Measurements from ENCODE around the gene TMEM184A. TPM values are rescaled to one million over a fixed set of nuclear protein-coding genes. Genes with fewer than 3 reads are reported as not detected.
"Not testable (repeated sequence)": the region's sequence is repeated elsewhere in the genome, so short reads cannot be mapped to it uniquely, and the experiment has no call there.

The TMEM184A gene
- total RNA-seq, 4 donors from 2014 or later = 0.29 to 2.8 (median 0.64) TPM; not detected in 1

DNA sequence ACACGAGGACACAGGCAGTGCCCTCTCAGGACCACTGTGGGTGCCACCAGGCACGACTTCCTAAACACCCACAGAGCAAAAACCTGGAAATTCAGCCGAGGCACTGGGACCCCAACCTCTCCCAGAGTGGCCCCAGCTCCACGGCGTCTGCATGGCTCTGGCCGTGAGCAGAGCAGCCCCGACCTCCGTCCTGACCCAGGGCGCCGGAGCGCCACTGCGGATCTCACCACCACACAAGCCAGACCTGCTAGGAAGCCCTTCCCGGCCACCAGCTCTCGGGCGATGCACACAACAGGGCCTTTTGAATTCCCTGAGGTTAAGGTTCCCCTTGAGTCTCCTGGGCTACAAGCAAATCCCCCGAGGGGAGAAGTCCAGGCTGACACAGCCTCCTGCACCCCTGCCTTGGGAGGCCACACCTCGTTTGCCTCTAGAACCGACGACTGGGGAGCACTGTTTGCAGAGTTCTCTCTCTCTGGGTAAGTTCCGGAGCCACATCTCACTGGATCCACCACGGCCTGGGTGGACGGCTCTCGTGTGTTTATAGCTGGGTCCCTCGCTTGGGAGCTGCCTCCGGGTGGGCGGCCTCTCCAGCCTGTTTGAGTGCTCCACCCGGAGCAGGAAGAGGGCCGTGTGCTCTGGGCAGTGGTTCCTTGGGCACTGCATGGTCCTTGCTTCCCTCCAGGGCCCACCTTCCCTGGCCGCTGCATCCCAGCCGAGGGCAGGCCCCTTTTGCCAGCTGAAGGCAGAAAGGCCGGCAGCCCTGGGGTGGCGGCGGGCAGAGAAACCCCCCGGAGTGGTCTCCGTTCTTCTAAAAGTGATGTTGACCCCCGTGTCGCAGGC lies 29.4 kb upstream of the TMEM184A start:
- no peak overlapping the region for H3K27ac ChIP-seq
- H3K4me1 ChIP-seq = no peaks in the 10 kb centered on the region
- no peaks in the 10 kb centered on the region for H3K36me3 ChIP-seq
- H3K9me3 ChIP-seq = peaks cover 0 to 3% of the 10 kb centered on the region in 2 donors
- H3K27me3 ChIP-seq = no peaks in the 10 kb centered on the region
- intact Hi-C loops (cut with DNase I; ENCODE audit: low total_unique reads) = no loop called here
- DNase-seq = no peak
- no peak overlapping the region for H3K4me3 ChIP-seq
- TF ChIP-seq, protein P1, sequence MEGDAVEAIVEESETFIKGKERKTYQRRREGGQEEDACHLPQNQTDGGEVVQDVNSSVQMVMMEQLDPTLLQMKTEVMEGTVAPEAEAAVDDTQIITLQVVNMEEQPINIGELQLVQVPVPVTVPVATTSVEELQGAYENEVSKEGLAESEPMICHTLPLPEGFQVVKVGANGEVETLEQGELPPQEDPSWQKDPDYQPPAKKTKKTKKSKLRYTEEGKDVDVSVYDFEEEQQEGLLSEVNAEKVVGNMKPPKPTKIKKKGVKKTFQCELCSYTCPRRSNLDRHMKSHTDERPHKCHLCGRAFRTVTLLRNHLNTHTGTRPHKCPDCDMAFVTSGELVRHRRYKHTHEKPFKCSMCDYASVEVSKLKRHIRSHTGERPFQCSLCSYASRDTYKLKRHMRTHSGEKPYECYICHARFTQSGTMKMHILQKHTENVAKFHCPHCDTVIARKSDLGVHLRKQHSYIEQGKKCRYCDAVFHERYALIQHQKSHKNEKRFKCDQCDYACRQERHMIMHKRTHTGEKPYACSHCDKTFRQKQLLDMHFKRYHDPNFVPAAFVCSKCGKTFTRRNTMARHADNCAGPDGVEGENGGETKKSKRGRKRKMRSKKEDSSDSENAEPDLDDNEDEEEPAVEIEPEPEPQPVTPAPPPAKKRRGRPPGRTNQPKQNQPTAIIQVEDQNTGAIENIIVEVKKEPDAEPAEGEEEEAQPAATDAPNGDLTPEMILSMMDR (IDR thresholded peaks at IDR 0.05) = no peak
- TF ChIP-seq POLR2A (IDR thresholded peaks at IDR 0.05) = no peak

DNA sequence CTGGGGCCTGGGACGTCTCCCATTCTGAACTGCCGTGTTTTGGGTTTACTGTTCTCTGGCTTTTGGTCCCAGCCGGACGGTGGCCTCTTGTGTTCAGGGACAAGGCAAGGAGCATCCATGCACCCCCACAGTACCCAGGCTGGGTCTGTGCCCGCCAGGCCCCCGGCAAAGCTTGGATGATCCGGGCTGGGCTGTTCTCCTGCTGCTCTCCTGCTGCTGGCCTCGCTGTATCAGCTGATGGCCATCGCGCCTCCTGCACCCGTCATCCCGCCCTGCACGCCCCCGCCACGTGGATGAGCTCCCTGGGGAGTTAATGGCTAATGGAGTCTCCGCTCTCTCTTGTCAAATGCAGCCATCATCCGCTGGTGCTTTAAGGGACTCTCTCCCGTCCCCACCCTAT lies 28.7 kb upstream of the TMEM184A start:
- Histone ChIP-seq H3K9me3 (peaks cover 0 to 3% of the 10 kb centered on the region in 2 donors), H3K27ac (no peak overlapping the region), H3K4me3 (no peak overlapping the region), H3K36me3 (no peaks in the 10 kb centered on the region), H3K27me3 (no peaks in the 10 kb centered on the region), H3K4me1 (no peaks in the 10 kb centered on the region)
- no peak for TF ChIP-seq POLR2A (IDR thresholded peaks at IDR 0.05)
- TF ChIP-seq, protein P1 (IDR thresholded peaks at IDR 0.05) = no peak
- intact Hi-C loops (cut with DNase I; ENCODE audit: low total_unique reads) = no loop called here
- DNase-seq = no peak

DNA sequence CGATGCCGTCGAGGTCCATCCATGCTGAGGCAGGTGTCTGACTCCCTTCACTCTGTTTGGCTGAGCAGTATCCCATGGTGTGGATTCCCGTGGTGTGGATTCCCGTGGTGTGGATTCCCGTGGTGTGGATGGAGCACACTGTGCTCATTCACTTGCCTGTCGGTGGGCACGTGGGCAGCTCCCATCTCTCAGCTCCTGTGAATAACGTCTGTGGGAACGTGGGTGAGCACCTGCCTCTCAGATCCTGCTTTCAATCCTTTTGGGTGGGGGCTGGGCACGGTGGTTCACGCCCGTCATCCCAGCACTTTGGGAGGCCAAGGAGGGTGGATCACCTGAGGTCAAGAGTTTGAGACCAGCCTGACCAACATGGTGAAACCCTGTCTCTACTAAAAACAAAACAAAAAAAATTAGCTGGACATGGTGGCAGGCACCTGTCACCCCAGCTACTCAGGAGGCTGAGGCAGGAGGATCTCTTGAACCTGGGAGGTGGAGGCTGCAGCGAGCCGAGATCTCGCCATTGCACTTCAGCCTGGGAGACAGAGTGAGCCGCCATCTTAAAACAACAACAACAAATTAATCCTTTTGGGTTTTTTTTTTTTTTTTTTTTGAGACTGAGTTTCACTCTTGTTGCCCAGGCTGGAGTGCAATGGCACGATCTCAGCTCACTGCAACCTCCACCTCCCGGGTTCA lies 27.4 kb upstream of the TMEM184A start:
- DNase-seq; H3K9me3 ChIP-seq; H3K4me1 ChIP-seq; intact Hi-C loops (cut with DNase I; ENCODE audit: low total_unique reads); H3K27ac ChIP-seq; H3K27me3 ChIP-seq; H3K4me3 ChIP-seq; H3K36me3 ChIP-seq: not testable (repeated sequence)

DNA sequence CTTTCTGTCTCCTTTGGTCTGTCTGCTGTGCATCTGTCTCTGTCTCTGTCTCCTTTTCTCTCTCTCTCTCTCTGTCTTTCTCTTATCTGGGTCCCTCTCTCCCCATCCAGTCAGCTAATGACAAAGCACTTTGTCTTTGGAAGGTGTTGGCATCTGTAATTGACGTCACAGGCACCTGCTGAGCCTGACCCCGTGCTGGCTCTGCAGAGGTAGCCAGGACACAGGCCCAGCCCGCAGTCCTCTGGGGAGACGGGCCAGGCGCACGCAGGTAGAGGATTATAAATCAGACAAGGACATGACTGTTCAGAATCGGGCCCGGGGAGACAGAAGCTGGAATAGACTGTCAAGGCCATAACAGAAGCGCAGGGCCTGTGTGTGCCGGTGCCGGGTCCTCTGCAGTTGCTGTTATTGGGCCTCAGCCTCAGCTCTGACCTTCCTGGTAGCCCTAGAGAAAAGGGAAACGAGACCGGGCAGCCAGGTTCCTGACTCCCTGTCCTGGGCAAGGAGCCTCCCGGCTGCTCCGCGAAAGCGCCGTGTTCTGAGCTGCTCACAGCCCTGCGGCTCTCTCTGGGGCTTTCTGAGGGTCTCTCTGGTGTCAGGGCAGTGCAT lies 24.5 kb upstream of the TMEM184A start:
- no peak for DNase-seq
- intact Hi-C loops (cut with DNase I; ENCODE audit: low total_unique reads) = no loop called here
- TF ChIP-seq, protein P1 (IDR thresholded peaks at IDR 0.05) = no peak
- TF ChIP-seq POLR2A (IDR thresholded peaks at IDR 0.05) = no peak
- Histone ChIP-seq H3K9me3 (no peaks in the 10 kb centered on the region), H3K27ac (no peak overlapping the region), H3K4me3 (no peak overlapping the region), H3K36me3 (no peaks in the 10 kb centered on the region), H3K4me1 (no peaks in the 10 kb centered on the region), H3K27me3 (no peaks in the 10 kb centered on the region)

DNA sequence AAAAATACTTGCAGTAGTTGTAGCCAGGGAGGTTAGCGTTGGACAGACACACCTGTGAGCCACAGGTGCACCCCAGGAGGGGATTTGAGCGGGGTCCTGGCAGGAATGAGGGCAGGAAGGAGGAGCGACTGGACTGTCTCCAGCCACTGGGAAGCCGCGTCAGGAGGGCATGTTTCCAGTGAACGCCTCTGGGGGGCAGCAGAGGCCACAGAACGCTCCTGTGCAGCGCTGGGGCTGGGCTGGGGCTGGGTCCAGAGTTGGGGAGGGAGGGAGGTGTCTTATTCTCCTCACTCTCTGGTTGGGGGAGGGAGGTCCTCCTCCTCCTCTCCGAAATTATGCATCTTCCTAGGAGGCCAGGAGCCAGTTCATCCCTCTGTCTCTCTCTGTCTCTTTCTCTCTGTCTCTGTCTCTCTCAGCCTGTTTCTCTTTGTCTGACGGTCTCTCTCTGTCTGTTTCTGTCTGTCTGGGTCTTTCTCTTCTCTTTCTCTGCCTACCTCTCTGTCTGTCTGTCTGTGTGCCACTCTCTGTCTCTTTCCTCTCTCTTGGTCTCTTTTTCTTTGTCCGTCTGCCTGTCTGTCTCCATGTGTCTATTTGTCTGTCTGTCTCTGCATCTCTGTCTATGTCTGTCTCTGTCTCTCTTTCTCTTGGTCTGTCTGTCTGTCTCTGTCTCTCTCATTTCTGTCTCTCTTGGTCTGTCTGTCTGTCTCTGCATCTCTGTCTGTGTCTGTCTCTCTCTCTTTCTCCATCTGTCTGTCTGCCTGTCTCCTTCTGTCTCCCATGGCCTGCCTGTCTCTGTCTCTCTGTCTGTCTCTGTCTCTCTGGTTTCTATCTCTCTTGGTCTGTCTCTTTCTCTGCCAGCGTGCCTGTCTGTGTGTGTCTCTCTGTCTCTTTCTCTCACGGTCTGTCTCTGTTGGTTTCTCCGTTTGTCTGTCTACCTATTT lies 23.7 kb upstream of the TMEM184A start:
- Histone ChIP-seq H3K4me3 (no peak overlapping the region), H3K27me3 (no peaks in the 10 kb centered on the region), H3K27ac (no peak overlapping the region), H3K9me3 (no peaks in the 10 kb centered on the region), H3K4me1 (no peaks in the 10 kb centered on the region), H3K36me3 (no peaks in the 10 kb centered on the region)
- DNase-seq = peak; percentile 65 to 78
- intact Hi-C loops (cut with DNase I; ENCODE audit: low total_unique reads) = no loop called here
- no peak for TF ChIP-seq POLR2A (IDR thresholded peaks at IDR 0.05)
- TF ChIP-seq, protein P1 (IDR thresholded peaks at IDR 0.05) = peak; percentile 66 to 89 (median 84)

Data from uterus (tissue), 4 donors.